ENCODE data around the gene GPR84. TPM values are rescaled to one million over a fixed set of nuclear protein-coding genes. Genes with fewer than 3 reads are reported as not detected.
A peak's percentile ranks its signal among the peaks of the same experiment; 100 is the strongest.

GPR84 gene
- total and polyA plus RNA-seq, 9 of the 15 experiments (the other 6 are each of a cell fraction or from before 2014, with no cell fraction given), result 0.07 to 0.18 (median 0.11) TPM; not detected in 5

- TF ChIP-seq CREB5 (CRISPR knock-in tag; IDR thresholded peaks at IDR 0.05) (no peak), RBBP5 (IDR thresholded peaks at IDR 0.05; ENCODE audit: borderline replicate concordance, insufficient read depth, low read length, poor library complexity, severe bottlenecking) (peak; percentile 18), ZNF41 (CRISPR knock-in tag; conservative IDR thresholded peaks at IDR 0.05) (no peak), PHB2 (IDR thresholded peaks at IDR 0.05; ENCODE audit: low read depth) (no peak), SRSF9 (IDR thresholded peaks at IDR 0.05; ENCODE audit: borderline replicate concordance, low read depth, low read length) (no peak), TAF1 (IDR thresholded peaks at IDR 0.05; ENCODE audit: control insufficient read depth, extremely low read depth, insufficient read depth, low read length, severe bottlenecking) (peak; percentile 30), ZNF764 (CRISPR knock-in tag; IDR thresholded peaks at IDR 0.05; ENCODE audit: low read depth) (no peak), SFPQ (IDR thresholded peaks at IDR 0.05; ENCODE audit: low read depth, low read length) (no peak), TCFL5 (CRISPR knock-in tag; conservative IDR thresholded peaks at IDR 0.05) (no peak), SRSF1 (IDR thresholded peaks at IDR 0.05; ENCODE audit: low read depth, low read length) (no peak), ZHX1 (conservative IDR thresholded peaks at IDR 0.05; ENCODE audit: low read length) (no peak), ZNF431 (CRISPR knock-in tag; IDR thresholded peaks at IDR 0.05) (no peak), HMG20B (CRISPR knock-in tag; IDR thresholded peaks at IDR 0.05) (no peak), CREB3 (tag; conservative IDR thresholded peaks at IDR 0.05; ENCODE audit: low read depth) (no peak), ZKSCAN3 (CRISPR knock-in tag; IDR thresholded peaks at IDR 0.05) (no peak), ETS2 (tag; IDR thresholded peaks at IDR 0.05; ENCODE audit: borderline replicate concordance, poor library complexity, severe bottlenecking) (no peak), HDAC3 (IDR thresholded peaks at IDR 0.05; ENCODE audit: borderline replicate concordance, partially characterized antibody) (no peak), C11orf30 (IDR thresholded peaks at IDR 0.05; ENCODE audit: low read depth) (no peak), ARID1B (IDR thresholded peaks at IDR 0.05) (peak; percentile 72), PPARD (CRISPR knock-in tag; IDR thresholded peaks at IDR 0.05) (no peak), EWSR1 (IDR thresholded peaks at IDR 0.05; ENCODE audit: borderline replicate concordance, low read depth, partially characterized antibody) (no peak), ZNF121 (CRISPR knock-in tag; conservative IDR thresholded peaks at IDR 0.05) (no peak)
Measured at GRCh38 chr12:54352022-54352531, 12.2 kb downstream of the GPR84 start (continued).

Measured in K562 (cell line).